NT2/D1 (cell line): Measurements from ENCODE around the gene APIP.

Experiments used
- SUZ12 ChIP-seq: IDR thresholded peaks from 2 replicates; pipeline ENCODE4 v1.6.1; 2011; ENCODE audit not compliant: insufficient read length, insufficient read depth; ENCODE audit errors: extremely low read depth
- YY1 ChIP-seq: IDR thresholded peaks from 2 replicates; pipeline ENCODE4 v1.6.1; 2011; ENCODE audit not compliant: insufficient read length, insufficient read depth
- ZNF274 ChIP-seq: IDR thresholded peaks from 2 replicates; pipeline ENCODE4 v1.6.1; 2011; ENCODE audit warnings: mild to moderate bottlenecking, low read depth, low read length

DNA sequence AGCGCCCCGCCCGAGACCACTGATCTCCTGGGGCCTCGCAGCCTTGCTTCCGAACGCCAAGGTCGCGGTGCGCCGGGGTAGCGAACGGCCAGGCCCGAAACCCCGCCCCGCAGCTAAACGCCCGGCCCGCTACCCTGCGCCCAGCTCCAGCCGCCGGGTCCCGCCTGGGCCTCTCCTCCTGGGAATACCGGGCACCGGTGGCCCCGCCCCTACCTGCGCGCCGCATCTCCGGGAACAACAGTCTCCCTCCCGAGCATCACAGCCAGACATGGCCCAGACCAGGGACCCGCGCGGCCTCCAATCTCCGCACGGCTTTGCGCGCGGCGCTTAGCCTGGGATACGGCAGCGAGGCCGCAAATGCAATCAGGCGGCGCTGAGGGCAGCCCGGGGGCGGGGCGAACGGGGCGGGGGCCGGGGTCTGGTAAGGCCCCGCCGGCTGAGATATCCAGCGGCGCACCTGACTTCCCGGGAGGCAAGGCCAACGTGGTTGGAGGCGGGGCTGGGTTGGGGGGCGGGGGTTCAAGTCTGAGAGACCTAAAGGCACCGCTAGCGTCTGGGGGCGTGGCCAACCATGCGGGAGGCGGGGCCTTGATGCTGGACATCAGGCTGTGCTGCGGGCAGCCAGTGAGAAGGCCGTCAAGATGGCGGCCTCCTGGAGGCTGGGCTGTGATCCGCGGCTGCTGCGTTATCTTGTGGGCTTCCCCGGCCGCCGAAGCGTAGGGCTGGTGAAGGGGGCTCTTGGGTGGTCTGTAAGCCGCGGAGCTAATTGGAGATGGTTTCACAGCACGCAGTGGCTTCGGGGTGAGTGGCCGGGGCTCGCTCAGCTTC lies at the start of gene APIP, which contains the start of gene PDHX:
- TF ChIP-seq YY1: peak; percentile 82
- no peak for TF ChIP-seq ZNF274
- no peak for TF ChIP-seq SUZ12
